ENCODE measurements around the gene RDX. TPM values are rescaled to one million over a fixed set of nuclear protein-coding genes. Genes with fewer than 3 reads are reported as not detected.

The RDX gene
- total and polyA plus RNA-seq, 2 donors (not counting 1 experiment from before 2014, with no cell fraction given), result 4.4 to 34.8 TPM

GRCh38 chr11:110295531-110296225 is 736 bp downstream of the RDX start:
- ATAC-seq (ENCODE audit: low read depth) (peak; percentile 46), DNase-seq (peak; percentile 75)
- peaks cover 8 to 12% of the 10 kb centered on the region in 2 donors for H3K4me1 ChIP-seq (ENCODE audit: control insufficient read depth in 2 of 2, insufficient read depth in 2 of 2, low read length in 2 of 2)
- no peaks in the 10 kb centered on the region for H3K36me3 ChIP-seq (replicated peaks in 1 of 2; ENCODE audit: control extremely low read depth in 1 of 2, control insufficient read depth in 1 of 2, extremely low read depth in 1 of 2, insufficient read depth in 2 of 2, low read length in 1 of 2)
- Mint-ChIP-seq H3K27ac (peak overlapping the region; percentile 80), H3K4me1 (peaks cover 24% of the 10 kb centered on the region), H3K27me3 (no peaks in the 10 kb centered on the region), H3K9me3 (ENCODE audit: insufficient read depth) (no peaks in the 10 kb centered on the region), H3K4me3 (peak overlapping the region; percentile 94)
- WGBS (ENCODE audit: insufficient coverage), result under 1% methylated on average over 34 of the region's 39 CpGs
- POLR2A ChIA-PET, result interaction anchor here (0.6 kb wide), 1 partner anchor 33 kb away, joined by 5 read pairs; no protein-coding TSS in a partner anchor
- H3K9ac ChIP-seq (ENCODE audit: low read length), result peak overlapping the region; percentile 92
- H3K9me3 ChIP-seq (ENCODE audit: control extremely low read depth in 1 of 3, control insufficient read depth in 2 of 3, insufficient read depth in 1 of 3, low read length in 2 of 3), result no peaks in the 10 kb centered on the region
- H3K79me2 ChIP-seq (ENCODE audit: control insufficient read depth, insufficient read depth, low read length), result peaks cover 19% of the 10 kb centered on the region
- CTCF ChIA-PET, result interaction anchor here (1.3 kb wide), 2 partner anchors 94 to 134 kb away, joined by 3 to 5 read pairs; partner anchors contain the start of gene FDX1
- peak overlapping the region; percentile 98 for H3K4me2 ChIP-seq (replicated peaks; ENCODE audit: low read depth, low read length, poor library complexity, severe bottlenecking)
- H3K27ac ChIP-seq (ENCODE audit: low read length in 2 of 2), result peak overlapping the region; percentile 18 to 70
- peak overlapping the region; percentile 84 for H2AFZ ChIP-seq (ENCODE audit: insufficient read depth, low read depth, low read length, poor library complexity, severe bottlenecking)
- H3K27me3 ChIP-seq (replicated peaks in 1 of 4; ENCODE audit: control extremely low read depth in 1 of 4, control insufficient read depth in 3 of 4, insufficient read depth in 4 of 4, low read length in 3 of 4), result peaks cover 0 to 3% (median 0%) of the 10 kb centered on the region in 4 experiments
- intact Hi-C loops (cut with micrococcal nuclease), result loop anchor here (1.0 to 10.0 kb wide), 6 partner anchors 33 to 1729 kb away; partner anchors contain the start of genes DLAT and SIK2
- peak overlapping the region; percentile 50 to 93 (median 86) for H3K4me3 ChIP-seq (ENCODE audit: control extremely low read depth in 1 of 5, extremely low read depth in 1 of 5, insufficient read depth in 1 of 5, low read depth in 2 of 5, low read length in 4 of 5)
- no peak for TF ChIP-seq EZH2 (IDR thresholded peaks at IDR 0.05; ENCODE audit: borderline replicate concordance, insufficient read depth, low read depth, low read length, poor library complexity, severe bottlenecking)
- no peak for TF ChIP-seq CTCF (IDR thresholded peaks at IDR 0.05)
- H4K20me1 ChIP-seq (ENCODE audit: control insufficient read depth, insufficient read depth, low read length, poor library complexity, severe bottlenecking), result peaks cover 26% of the 10 kb centered on the region

- H3K36me3 ChIP-seq (replicated peaks in 1 of 2; ENCODE audit: control extremely low read depth in 1 of 2, control insufficient read depth in 1 of 2, extremely low read depth in 1 of 2, insufficient read depth in 2 of 2, low read length in 1 of 2), result no peaks in the 10 kb centered on the region
- peak overlapping the region; percentile 98 for H3K4me2 ChIP-seq (replicated peaks; ENCODE audit: low read depth, low read length, poor library complexity, severe bottlenecking)
- ATAC-seq (ENCODE audit: low read depth) (no peak), DNase-seq (no peak)
- no CpG with 5 or more reads among the region's 4 CpGs for WGBS (ENCODE audit: insufficient coverage)
- H3K4me3 ChIP-seq (ENCODE audit: control extremely low read depth in 1 of 5, extremely low read depth in 1 of 5, insufficient read depth in 1 of 5, low read depth in 2 of 5, low read length in 4 of 5), result peak overlapping the region in 3 of 5 experiments; percentile 50 to 93 (median 87)
- H3K4me1 Mint-ChIP-seq, result peaks cover 24% of the 10 kb centered on the region
- intact Hi-C loops (cut with micrococcal nuclease), result loop anchor here (1.0 to 10.0 kb wide), 5 partner anchors 33 to 1730 kb away; partner anchors contain the start of genes DLAT and SIK2
- peaks cover 8 to 12% of the 10 kb centered on the region in 2 donors for H3K4me1 ChIP-seq (ENCODE audit: control insufficient read depth in 2 of 2, insufficient read depth in 2 of 2, low read length in 2 of 2)
- no peak for TF ChIP-seq EZH2 (IDR thresholded peaks at IDR 0.05; ENCODE audit: borderline replicate concordance, insufficient read depth, low read depth, low read length, poor library complexity, severe bottlenecking)
- TF ChIP-seq CTCF (IDR thresholded peaks at IDR 0.05), result no peak
- H3K27me3 ChIP-seq (replicated peaks in 1 of 4; ENCODE audit: control extremely low read depth in 1 of 4, control insufficient read depth in 3 of 4, insufficient read depth in 4 of 4, low read length in 3 of 4), result peaks cover 0 to 3% (median 0%) of the 10 kb centered on the region in 4 experiments
- H3K27me3 Mint-ChIP-seq, result no peaks in the 10 kb centered on the region
- H3K27ac Mint-ChIP-seq, result no peak overlapping the region
- H3K9me3 ChIP-seq (ENCODE audit: control extremely low read depth in 1 of 3, control insufficient read depth in 2 of 3, insufficient read depth in 1 of 3, low read length in 2 of 3), result no peaks in the 10 kb centered on the region
- H3K27ac ChIP-seq (ENCODE audit: low read length in 2 of 2), result no peak overlapping the region
- H3K9me3 Mint-ChIP-seq (ENCODE audit: insufficient read depth), result no peaks in the 10 kb centered on the region
- H3K4me3 Mint-ChIP-seq, result peak overlapping the region; percentile 94
- CTCF ChIA-PET, result no interaction called here
- H4K20me1 ChIP-seq (ENCODE audit: control insufficient read depth, insufficient read depth, low read length, poor library complexity, severe bottlenecking), result peaks cover 26% of the 10 kb centered on the region
- POLR2A ChIA-PET, result no interaction called here
- H2AFZ ChIP-seq (ENCODE audit: insufficient read depth, low read depth, low read length, poor library complexity, severe bottlenecking), result no peak overlapping the region
- H3K9ac ChIP-seq (ENCODE audit: low read length), result peak overlapping the region; percentile 92
- H3K79me2 ChIP-seq (ENCODE audit: control insufficient read depth, insufficient read depth, low read length), result peaks cover 25% of the 10 kb centered on the region
Measured at GRCh38 chr11:110295086-110295485, 1.3 kb downstream of the RDX start.
